Caco-2 (cell line): ENCODE results near the gene B3GNT7. TPM values are rescaled to one million over a fixed set of nuclear protein-coding genes. Genes with fewer than 3 reads are reported as not detected.

Source experiments
- BruUV-seq: library from RNA; stranded (reverse); fragments of 400-500 nt; replicated peaks from 2 replicates; lab custom pipeline; 2021; lab: Mats Ljungman, UMichigan
- CTCF ChIA-PET: fragments of 300-600 bp; sonication (Branson Sonifier 250); formaldehyde crosslinking; loops from one replicate; lab custom pipeline; 2022; ENCODE audit warnings: antibody characterized with exemption; lab: Charles Lee
- POLR2A ChIA-PET: fragments of 300-600 bp; sonication (Branson Sonifier 250); formaldehyde crosslinking; loops from one replicate; lab custom pipeline; 2022; ENCODE audit warnings: antibody characterized with exemption; lab: Charles Lee
- DNase-seq, 2 experiments: peaks; one replicate each; pipeline versions ENCODE4 v3.0.0 to v3.0.0-alpha.2; 2020 to 2022
- H3K27me3 ChIP-seq: replicated peaks from 2 replicates; pipeline ENCODE4 v1.6.0; 2011; ENCODE audit warnings: low read length; ENCODE audit not compliant: control insufficient read depth, insufficient read depth
- H3K36me3 ChIP-seq: 2 replicates; pipeline ENCODE4 v1.5.1; 2011; ENCODE audit warnings: low read length; ENCODE audit not compliant: control insufficient read depth, insufficient read depth
- H3K4me1 ChIP-seq: fragments of 250-450 bp; sonication (Bioruptor Pico); 2 replicates; pipeline ENCODE4 v1.5.1; 2020; ENCODE audit warnings: mild to moderate bottlenecking
- H3K4me3 ChIP-seq: 2 replicates; pipeline ENCODE4 v1.5.1; 2011; ENCODE audit warnings: low read depth, mild to moderate bottlenecking, control low read depth, low read length
- H3K9me3 ChIP-seq: fragments of 250-450 bp; sonication (Bioruptor Pico); 2 replicates; pipeline ENCODE4 v1.5.1; 2020; ENCODE audit warnings: mild to moderate bottlenecking, moderate library complexity
- H3K27ac Mint-ChIP-seq: one replicate; pipeline ENCODE4 v1.8.0; 2022; ENCODE audit warnings: mixed read lengths; ENCODE audit not compliant: unreplicated experiment
- H3K27me3 Mint-ChIP-seq: one replicate; pipeline ENCODE4 v1.8.0; 2022; ENCODE audit warnings: mixed read lengths; ENCODE audit not compliant: insufficient read depth, unreplicated experiment
- H3K36me3 Mint-ChIP-seq: one replicate; pipeline ENCODE4 v1.8.0; 2022; ENCODE audit warnings: mild to moderate bottlenecking, mixed read lengths; ENCODE audit not compliant: insufficient read depth, unreplicated experiment
- H3K4me1 Mint-ChIP-seq: one replicate; pipeline ENCODE4 v1.8.0; 2022; ENCODE audit warnings: low read depth, mixed read lengths; ENCODE audit not compliant: unreplicated experiment
- H3K4me3 Mint-ChIP-seq: one replicate; pipeline ENCODE4 v1.8.0; 2022; ENCODE audit warnings: mild to moderate bottlenecking, moderate library complexity, mixed read lengths; ENCODE audit not compliant: unreplicated experiment
- H3K9me3 Mint-ChIP-seq: one replicate; pipeline ENCODE4 v1.8.0; 2022; ENCODE audit warnings: mixed read lengths; ENCODE audit not compliant: unreplicated experiment
- intact Hi-C: fragments of 100-400 bp; cut with micrococcal nuclease; formaldehyde crosslinking; loops from one replicate; pipeline ENCODE4 v1.10.0; 2022; ENCODE audit not compliant: unreplicated experiment
- total RNA-seq: library from RNA; stranded (reverse); gene quantifications from 2 replicates; pipeline ENCODE4 v1.2.3, GENCODE V29; 2022
- TF ChIP-seq, protein P1 (sequence below), 2 experiments: fragments of 200-600 bp in 1 of 2; IDR thresholded peaks; 1 replicate in 1 of 2; 2 replicates in 1 of 2; pipeline versions ENCODE4 v1.5.1 to v1.8.0; 2011 to 2022; ENCODE audit warnings: antibody characterized with exemption in 1 of 2, control low read depth in 1 of 2, inconsistent platforms in 1 of 2, low read depth in 1 of 2, low read length in 1 of 2, mild to moderate bottlenecking in 1 of 2, moderate library complexity in 1 of 2; ENCODE audit not compliant: insufficient read depth in 1 of 2, severe bottlenecking in 1 of 2, unreplicated experiment in 1 of 2

The B3GNT7 gene
- total RNA-seq, 1 experiment from 2014 or later, result 2.7 TPM

DNA sequence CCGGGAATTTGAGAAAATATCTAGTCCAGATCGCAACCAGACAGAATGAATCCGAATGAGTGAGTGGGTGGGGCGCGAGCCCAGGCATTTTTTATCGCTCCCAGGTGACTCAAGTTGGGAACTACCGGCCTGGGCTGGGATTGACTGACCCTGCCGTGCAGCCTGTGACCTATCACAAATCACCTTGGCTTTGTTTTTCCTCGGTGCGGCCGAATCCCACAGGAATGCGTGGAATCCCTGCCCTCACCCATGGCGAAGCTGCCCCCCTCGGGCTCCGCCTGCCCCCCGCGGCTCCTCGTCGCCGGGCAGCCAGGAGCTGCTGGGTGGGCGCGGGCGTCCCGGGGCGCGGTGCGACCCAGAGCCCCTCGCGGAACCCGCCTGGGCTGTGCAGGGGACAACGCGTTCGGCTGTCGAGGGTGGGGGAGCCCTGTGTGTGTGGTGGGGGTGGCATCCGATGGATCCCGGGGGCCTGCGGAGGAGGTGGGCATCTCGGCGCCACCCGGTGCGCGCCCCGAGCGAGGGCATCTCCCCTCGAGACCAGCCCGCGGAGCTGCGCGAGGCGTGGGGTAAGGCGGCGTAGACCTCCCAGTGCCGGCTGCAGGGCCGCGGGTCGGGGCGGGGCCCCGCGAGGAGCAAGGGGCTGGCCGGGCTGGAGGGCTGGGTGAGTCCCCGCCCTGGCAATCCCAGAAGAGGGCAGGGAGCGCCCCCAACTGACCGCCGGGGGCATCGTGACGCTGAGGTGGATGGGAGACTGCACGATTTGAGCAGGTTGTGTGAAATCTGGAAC lies 16.5 kb downstream of the B3GNT7 start:
- no peak overlapping the region for H3K4me3 Mint-ChIP-seq
- no peak overlapping the region for H3K27ac Mint-ChIP-seq
- ChIA-PET POLR2A (no interaction called here), CTCF (no interaction called here)
- peaks cover 12% of the 10 kb centered on the region for H3K4me1 ChIP-seq
- BruUV-seq, result no TSS peak
- no peaks in the 10 kb centered on the region for H3K36me3 ChIP-seq
- TF ChIP-seq, protein P1, sequence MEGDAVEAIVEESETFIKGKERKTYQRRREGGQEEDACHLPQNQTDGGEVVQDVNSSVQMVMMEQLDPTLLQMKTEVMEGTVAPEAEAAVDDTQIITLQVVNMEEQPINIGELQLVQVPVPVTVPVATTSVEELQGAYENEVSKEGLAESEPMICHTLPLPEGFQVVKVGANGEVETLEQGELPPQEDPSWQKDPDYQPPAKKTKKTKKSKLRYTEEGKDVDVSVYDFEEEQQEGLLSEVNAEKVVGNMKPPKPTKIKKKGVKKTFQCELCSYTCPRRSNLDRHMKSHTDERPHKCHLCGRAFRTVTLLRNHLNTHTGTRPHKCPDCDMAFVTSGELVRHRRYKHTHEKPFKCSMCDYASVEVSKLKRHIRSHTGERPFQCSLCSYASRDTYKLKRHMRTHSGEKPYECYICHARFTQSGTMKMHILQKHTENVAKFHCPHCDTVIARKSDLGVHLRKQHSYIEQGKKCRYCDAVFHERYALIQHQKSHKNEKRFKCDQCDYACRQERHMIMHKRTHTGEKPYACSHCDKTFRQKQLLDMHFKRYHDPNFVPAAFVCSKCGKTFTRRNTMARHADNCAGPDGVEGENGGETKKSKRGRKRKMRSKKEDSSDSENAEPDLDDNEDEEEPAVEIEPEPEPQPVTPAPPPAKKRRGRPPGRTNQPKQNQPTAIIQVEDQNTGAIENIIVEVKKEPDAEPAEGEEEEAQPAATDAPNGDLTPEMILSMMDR (IDR thresholded peaks at IDR 0.05; ENCODE audit: insufficient read depth in 1 of 2, low read depth in 1 of 2, low read length in 1 of 2, severe bottlenecking in 1 of 2, unreplicated experiment in 1 of 2), result no peak
- H3K9me3 ChIP-seq, result peaks cover 4% of the 10 kb centered on the region; the same call in 1 of the 2 replicates
- intact Hi-C loops, result loop anchor here (5.0 kb wide), 1 partner anchor 40 kb away; no protein-coding TSS in a partner anchor
- H3K4me1 Mint-ChIP-seq, result peaks cover 6% of the 10 kb centered on the region
- H3K27me3 ChIP-seq, result no peaks in the 10 kb centered on the region
- no peaks in the 10 kb centered on the region for H3K9me3 Mint-ChIP-seq
- no peaks in the 10 kb centered on the region for H3K27me3 Mint-ChIP-seq
- H3K4me3 ChIP-seq, result no peak overlapping the region
- DNase-seq, result no peak
- H3K36me3 Mint-ChIP-seq, result no peaks in the 10 kb centered on the region

- Mint-ChIP-seq H3K9me3 (no peaks in the 10 kb centered on the region), H3K4me1 (peaks cover 6% of the 10 kb centered on the region), H3K27me3 (no peaks in the 10 kb centered on the region), H3K36me3 (no peaks in the 10 kb centered on the region), H3K27ac (no peak overlapping the region), H3K4me3 (no peak overlapping the region)
- ChIA-PET CTCF (interaction anchor here (0.6 kb wide), 1 partner anchor 155 kb away, joined by 4 read pairs; no protein-coding TSS in a partner anchor), POLR2A (no interaction called here)
- DNase-seq, result no peak
- Histone ChIP-seq H3K36me3 (no peaks in the 10 kb centered on the region), H3K27me3 (no peaks in the 10 kb centered on the region), H3K4me1 (peaks cover 12% of the 10 kb centered on the region), H3K4me3 (no peak overlapping the region), H3K9me3 (peaks cover 4% of the 10 kb centered on the region; the same call in 1 of the 2 replicates)
- intact Hi-C loops, result loop anchor here (5.0 kb wide), 1 partner anchor 40 kb away; no protein-coding TSS in a partner anchor
- no TSS peak for BruUV-seq
- TF ChIP-seq, protein P1 (IDR thresholded peaks at IDR 0.05; ENCODE audit: insufficient read depth in 1 of 2, low read depth in 1 of 2, low read length in 1 of 2, severe bottlenecking in 1 of 2, unreplicated experiment in 1 of 2), result no peak
These were observed 17.1 kb downstream of the B3GNT7 start for GRCh38 chr2:231412618-231412963.

- H3K4me1 Mint-ChIP-seq, result peaks cover 6% of the 10 kb centered on the region
- no peaks in the 10 kb centered on the region for H3K27me3 Mint-ChIP-seq
- TF ChIP-seq, protein P1 (IDR thresholded peaks at IDR 0.05; ENCODE audit: insufficient read depth in 1 of 2, low read depth in 1 of 2, low read length in 1 of 2, severe bottlenecking in 1 of 2, unreplicated experiment in 1 of 2), result no peak
- peak overlapping the region; percentile 19 for H3K27ac Mint-ChIP-seq
- intact Hi-C loops, result loop anchor here (5.0 kb wide), 1 partner anchor 39 kb away; no protein-coding TSS in a partner anchor
- H3K4me3 Mint-ChIP-seq, result no peak overlapping the region
- ChIA-PET CTCF (interaction anchor here (0.9 to 1.0 kb wide), 2 partner anchors 38 to 51 kb away, joined by 3 read pairs; partner anchors contain the start of gene NCL), POLR2A (no interaction called here)
- Histone ChIP-seq H3K9me3 (peaks cover 4% of the 10 kb centered on the region; the same call in 1 of the 2 replicates), H3K4me3 (no peak overlapping the region), H3K27me3 (no peaks in the 10 kb centered on the region), H3K36me3 (no peaks in the 10 kb centered on the region), H3K4me1 (peaks cover 12% of the 10 kb centered on the region)
- no peaks in the 10 kb centered on the region for H3K9me3 Mint-ChIP-seq
- no TSS peak for BruUV-seq
- no peak for DNase-seq
- no peaks in the 10 kb centered on the region for H3K36me3 Mint-ChIP-seq
These were observed 17.9 kb downstream of the B3GNT7 start for GRCh38 chr2:231413456-231413855.
